Omental fat pad (tissue), 4 donors: ENCODE results near the gene TTC33. TPM values are rescaled to one million over a fixed set of nuclear protein-coding genes. Genes with fewer than 3 reads are reported as not detected.
"Not testable (repeated sequence)": the region's sequence is repeated elsewhere in the genome, so short reads cannot be mapped to it uniquely, and the experiment has no call there.

Source experiments
- ATAC-seq: fragments of 150-250 bp; one replicate; pipeline ENCODE4 v1.9.1; 2016; ENCODE audit warnings: mild to moderate bottlenecking, moderate library complexity; ENCODE audit not compliant: low FRiP score
- DNase-seq: peaks from one replicate; pipeline ENCODE4 v3.0.0-alpha.2; 2019; ENCODE audit warnings: low spot score
- CTCF ChIP-seq, 3 donors: fragments of 450-650 bp; IDR thresholded peaks; one replicate each; pipeline ENCODE4 v1.5.1; 2016 to 2017; ENCODE audit warnings: antibody characterized with exemption in 3 of 3, mild to moderate bottlenecking in 3 of 3, moderate library complexity in 2 of 3
- total RNA-seq, 4 donors: library from RNA; depleted of rRNA; stranded (reverse); fragments of >200 nt; gene quantifications; one replicate each; pipeline ENCODE4 v1.1.0, GENCODE V29; 2016

Gene TTC33
- total RNA-seq, 4 donors from 2014 or later = 8.3 to 15.4 (median 9.3) TPM

- ATAC-seq (no peak), DNase-seq (no peak)
- no peak for TF ChIP-seq CTCF (IDR thresholded peaks at IDR 0.05)
These were observed 95.0 kb downstream of the TTC33 start for GRCh38 chr5:40660751-40661150.

- no peak for TF ChIP-seq CTCF (IDR thresholded peaks at IDR 0.05)
- no peak for DNase-seq
- ATAC-seq = no peak
These were observed 99.0 kb downstream of the TTC33 start for GRCh38 chr5:40656766-40657165.

GRCh38 chr5:40656091-40656490 is 99.7 kb downstream of the TTC33 start:
- not testable (repeated sequence) for DNase-seq, ATAC-seq

GRCh38 chr5:40655138-40655537 is 100.6 kb downstream of the TTC33 start:
- ATAC-seq (no peak), DNase-seq (no peak)
- TF ChIP-seq CTCF (IDR thresholded peaks at IDR 0.05) = no peak

- ATAC-seq (peak; percentile 59), DNase-seq (no peak)
- TF ChIP-seq CTCF (IDR thresholded peaks at IDR 0.05) = no peak
These were observed 101.3 kb downstream of the TTC33 start for GRCh38 chr5:40654377-40654991.

- no peak for TF ChIP-seq CTCF (IDR thresholded peaks at IDR 0.05)
- no peak for ATAC-seq
- DNase-seq = no peak
These were observed 102.3 kb downstream of the TTC33 start for GRCh38 chr5:40653221-40654022.

GRCh38 chr5:40652441-40653220 is 103.1 kb downstream of the TTC33 start:
- no peak for DNase-seq
- no peak for TF ChIP-seq CTCF (IDR thresholded peaks at IDR 0.05)
- no peak for ATAC-seq
